HUES48 (cell line): Measurements from ENCODE around the gene KRTAP10-2.

ENCODE experiments used
- H3K27ac ChIP-seq: one replicate; pipeline ENCODE4 v1.7.0; 2013; ENCODE audit warnings: low read depth, low read length, inconsistent platforms
- H3K27me3 ChIP-seq: 2 replicates; pipeline ENCODE4 v1.6.1; 2013; ENCODE audit warnings: mild to moderate bottlenecking, low read length; ENCODE audit not compliant: control insufficient read depth, insufficient read depth
- H3K36me3 ChIP-seq: 2 replicates; pipeline ENCODE4 v1.6.1; 2013; ENCODE audit warnings: low read length; ENCODE audit not compliant: control insufficient read depth, insufficient read depth
- H3K4me1 ChIP-seq: 2 replicates; pipeline ENCODE4 v1.6.1; 2013; ENCODE audit warnings: mild to moderate bottlenecking, low read length; ENCODE audit not compliant: control insufficient read depth, insufficient read depth
- H3K4me3 ChIP-seq: 2 replicates; pipeline ENCODE4 v1.5.1; 2013; ENCODE audit warnings: mild to moderate bottlenecking, low read depth, low read length
- H3K9ac ChIP-seq: 2 replicates; pipeline ENCODE4 v1.6.1; 2013; ENCODE audit warnings: mild to moderate bottlenecking, low read depth, low read length, moderate library complexity
- H3K9me3 ChIP-seq: 2 replicates; pipeline ENCODE4 v1.6.1; 2013; ENCODE audit warnings: low read length; ENCODE audit not compliant: control insufficient read depth, insufficient read depth

The KRTAP10-2 gene

DNA sequence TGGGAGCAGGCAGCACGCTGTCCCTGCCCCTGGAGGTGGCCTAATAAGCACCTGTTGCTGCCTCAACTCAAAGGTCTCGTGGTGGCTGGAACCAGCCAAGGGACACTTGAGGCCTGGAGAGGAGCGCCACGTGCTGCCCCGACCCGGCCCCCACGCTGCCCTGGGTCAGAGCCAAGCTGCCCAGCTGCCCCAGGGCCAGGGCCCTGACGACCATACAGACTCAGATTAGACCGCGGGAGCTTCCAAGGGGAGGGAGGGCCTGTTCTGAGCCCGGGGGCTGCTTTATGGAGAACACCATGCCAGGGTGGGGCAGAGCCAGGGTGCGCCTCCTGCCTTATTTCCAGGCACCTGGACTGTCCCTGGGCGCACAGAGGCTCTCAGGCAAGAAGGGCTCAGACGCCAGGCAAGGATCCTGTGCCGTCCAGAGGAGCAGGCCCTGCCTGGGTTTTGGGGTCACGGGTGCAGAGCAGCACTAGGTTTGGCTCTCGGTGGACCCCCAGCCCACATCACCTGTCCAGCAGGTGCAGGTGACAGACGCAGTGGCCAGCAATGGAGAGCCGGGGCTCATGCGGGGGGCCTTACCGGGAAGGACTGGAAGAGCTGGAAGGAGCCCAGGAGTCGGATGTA, 29.9 kb downstream of the KRTAP10-2 start:
- Histone ChIP-seq H3K27me3 (no peaks in the 10 kb centered on the region), H3K36me3 (no peaks in the 10 kb centered on the region), H3K9ac (no peak overlapping the region; the same call in 1 of the 2 replicates), H3K27ac (no peak overlapping the region), H3K4me1 (no peaks in the 10 kb centered on the region), H3K4me3 (no peak overlapping the region), H3K9me3 (no peaks in the 10 kb centered on the region)

DNA sequence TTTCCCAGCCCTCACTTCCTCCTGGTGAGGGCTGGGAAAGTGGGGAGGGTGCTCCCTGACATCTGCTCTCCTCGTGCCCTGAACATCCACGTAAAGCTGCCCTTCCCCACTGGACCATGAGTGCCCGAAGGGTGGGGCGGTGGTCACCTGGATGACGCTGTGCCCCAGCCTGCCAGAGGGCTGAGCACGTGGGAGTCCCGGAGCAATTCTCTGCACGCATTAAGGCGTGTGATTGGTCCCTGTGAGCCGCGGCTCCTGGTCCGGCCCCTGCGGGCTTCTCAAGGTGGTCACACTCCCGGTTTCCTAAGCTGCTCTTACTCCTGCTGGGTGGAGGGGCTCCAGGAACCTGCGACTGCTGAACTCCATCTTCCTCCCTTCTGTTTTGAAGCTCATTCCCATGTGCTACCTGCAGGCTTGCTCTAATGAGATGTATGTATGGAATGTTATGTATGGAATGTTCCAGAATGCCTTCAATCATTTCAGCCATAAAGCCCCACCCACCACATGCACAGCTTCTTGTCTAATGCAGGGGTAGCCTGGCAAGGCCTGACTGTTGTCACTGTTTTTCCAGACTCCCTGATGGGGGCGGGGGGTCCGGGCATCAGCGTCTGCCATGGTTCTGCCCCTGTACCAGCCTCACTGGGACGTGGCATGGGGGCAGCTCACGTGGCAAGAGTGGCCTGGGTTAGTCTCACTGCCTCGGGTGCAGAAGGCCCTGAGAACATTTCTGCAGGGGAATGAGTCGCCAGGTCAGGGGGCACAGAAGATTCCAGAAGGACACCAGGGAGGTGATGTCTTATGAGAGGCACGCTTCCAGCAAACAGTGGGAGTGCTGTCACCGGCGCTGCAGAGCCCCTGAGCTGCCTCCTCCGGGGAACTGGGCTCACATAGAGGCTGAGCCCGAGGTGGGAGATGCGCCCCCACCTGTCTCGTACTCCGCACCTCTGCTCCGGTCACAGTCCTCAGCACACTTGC, 30.7 kb downstream of the KRTAP10-2 start:
- Histone ChIP-seq H3K36me3 (no peaks in the 10 kb centered on the region), H3K27ac (no peak overlapping the region), H3K9ac (no peak overlapping the region), H3K27me3 (no peaks in the 10 kb centered on the region), H3K4me1 (no peaks in the 10 kb centered on the region), H3K9me3 (no peaks in the 10 kb centered on the region), H3K4me3 (no peak overlapping the region)

DNA sequence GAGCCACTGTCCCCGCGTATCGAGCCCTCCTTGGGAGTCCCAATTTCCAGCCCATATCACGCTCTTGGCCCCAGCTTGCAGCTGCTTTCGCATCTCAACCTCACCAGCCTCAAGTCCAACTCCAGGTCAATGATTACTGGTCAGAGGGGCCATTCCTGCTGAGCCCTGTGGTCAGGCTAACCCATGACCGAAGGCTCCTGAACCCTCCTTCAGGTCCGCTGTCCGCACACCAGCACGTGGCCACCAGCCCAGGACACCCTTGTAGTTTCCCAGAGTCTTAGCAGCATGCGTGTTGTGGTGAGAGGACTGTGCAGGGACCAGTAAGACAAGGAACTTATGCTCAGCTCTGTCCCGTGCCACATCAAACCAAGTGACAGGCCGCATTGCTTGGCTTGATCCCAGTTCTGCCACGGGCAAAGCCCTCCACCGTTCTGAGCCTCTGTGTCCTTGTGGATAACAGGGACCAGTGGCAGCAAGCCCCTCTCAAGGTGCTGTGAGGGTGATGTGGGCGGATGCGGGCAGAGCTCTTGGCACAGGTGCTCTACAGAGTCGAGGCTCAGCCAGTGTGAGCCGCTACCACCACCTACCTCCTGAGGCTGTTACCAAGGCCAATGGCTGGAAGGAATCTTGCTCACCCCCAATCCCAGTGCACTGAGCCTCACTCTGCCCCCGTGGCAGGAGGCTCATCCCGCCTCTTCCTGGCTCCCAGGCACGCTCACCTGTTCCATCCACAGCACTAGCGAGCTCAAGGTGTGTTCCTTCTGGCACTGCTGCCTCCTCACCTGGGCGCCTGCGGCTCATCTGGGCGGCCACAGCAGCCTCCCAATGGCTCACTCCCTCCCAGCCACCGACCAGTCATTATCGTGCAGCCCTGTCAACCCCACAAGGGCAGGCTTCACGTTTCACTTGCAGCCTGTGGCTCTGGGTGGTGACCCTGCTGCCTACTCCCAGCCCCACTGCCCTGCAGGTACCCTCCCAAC, 31.7 kb downstream of the KRTAP10-2 start:
- no peaks in the 10 kb centered on the region for H3K9me3 ChIP-seq
- no peaks in the 10 kb centered on the region for H3K36me3 ChIP-seq
- H3K4me1 ChIP-seq, result no peaks in the 10 kb centered on the region
- no peak overlapping the region for H3K4me3 ChIP-seq
- no peak overlapping the region for H3K9ac ChIP-seq
- no peak overlapping the region for H3K27ac ChIP-seq
- H3K27me3 ChIP-seq, result no peaks in the 10 kb centered on the region

DNA sequence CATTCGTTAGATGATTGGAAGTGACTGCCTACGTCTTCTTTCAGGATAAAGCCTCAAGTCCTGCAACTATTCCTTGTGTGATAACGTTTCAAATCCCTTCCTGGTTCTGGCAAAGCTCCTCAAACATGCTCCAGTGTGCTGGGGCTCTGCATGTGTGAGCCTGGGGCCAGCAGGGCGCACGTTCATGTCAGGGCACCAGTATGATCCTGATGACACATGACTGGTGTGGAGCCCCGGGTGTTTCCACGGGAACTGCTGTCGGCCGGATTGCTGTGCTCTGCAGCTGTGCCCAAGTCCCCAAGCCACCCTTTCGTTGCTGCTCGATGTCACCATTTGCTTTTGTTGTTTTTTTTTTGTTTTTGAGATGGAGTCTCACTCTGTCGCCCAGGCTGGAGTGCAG, 32.6 kb downstream of the KRTAP10-2 start:
- no peak overlapping the region for H3K27ac ChIP-seq
- no peak overlapping the region for H3K9ac ChIP-seq
- H3K27me3 ChIP-seq, result no peaks in the 10 kb centered on the region
- no peak overlapping the region for H3K4me3 ChIP-seq
- no peaks in the 10 kb centered on the region for H3K4me1 ChIP-seq
- no peaks in the 10 kb centered on the region for H3K36me3 ChIP-seq
- no peaks in the 10 kb centered on the region for H3K9me3 ChIP-seq

DNA sequence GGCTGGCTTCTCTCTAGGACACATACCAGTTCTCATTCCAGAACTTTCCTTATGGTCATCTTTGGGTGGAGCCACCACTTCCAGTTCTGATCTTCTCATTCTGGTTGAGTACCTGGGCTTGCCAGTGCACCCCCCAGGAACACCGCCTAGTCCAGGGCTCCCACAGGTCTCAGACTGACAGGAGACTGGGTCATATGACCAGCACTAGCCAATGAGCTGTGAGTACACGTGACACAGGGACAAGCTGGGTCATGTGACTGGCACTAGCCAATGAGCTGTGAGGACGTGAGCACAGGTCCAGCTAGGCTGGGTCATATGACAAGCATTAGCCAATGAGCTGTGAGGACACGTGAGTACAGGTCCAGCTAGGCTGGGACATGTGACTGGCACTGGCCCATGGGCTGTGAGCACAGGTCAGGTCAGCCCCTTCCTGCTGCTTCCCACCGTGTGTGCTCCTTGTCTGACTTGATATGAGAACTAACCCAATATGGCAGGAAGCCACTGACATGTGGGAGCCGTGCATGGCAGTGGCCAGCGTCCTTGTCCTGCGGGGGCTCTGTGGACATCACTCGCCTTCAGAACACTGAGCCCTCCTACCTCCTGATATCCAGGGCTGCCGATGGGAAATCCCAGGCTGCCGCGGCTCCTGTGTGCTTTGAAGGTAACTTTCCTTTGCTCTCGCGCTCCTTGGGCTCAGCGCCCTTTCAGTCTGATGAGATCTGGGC, 34.0 kb downstream of the KRTAP10-2 start:
- H3K4me1 ChIP-seq, result no peaks in the 10 kb centered on the region
- no peaks in the 10 kb centered on the region for H3K36me3 ChIP-seq
- no peak overlapping the region for H3K4me3 ChIP-seq
- no peaks in the 10 kb centered on the region for H3K27me3 ChIP-seq
- no peaks in the 10 kb centered on the region for H3K9me3 ChIP-seq
- no peak overlapping the region for H3K9ac ChIP-seq
- H3K27ac ChIP-seq, result no peak overlapping the region

DNA sequence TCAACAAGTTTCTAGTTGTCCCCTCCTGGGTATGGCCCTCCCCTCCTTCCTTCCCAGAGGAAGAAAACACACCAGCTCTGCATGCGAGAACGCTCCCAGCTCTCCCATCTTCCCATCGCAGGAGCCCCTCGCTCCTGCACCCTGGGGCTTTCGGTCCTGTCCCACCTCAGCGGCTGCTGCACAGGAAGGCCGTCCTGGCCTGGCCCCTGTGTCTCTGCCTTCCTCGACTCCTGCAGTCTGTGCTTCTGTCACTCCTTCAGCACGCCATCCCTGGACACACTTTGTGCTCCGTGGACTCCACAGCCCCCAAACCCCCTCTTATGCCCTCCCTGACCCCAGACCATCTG, 34.5 kb downstream of the KRTAP10-2 start:
- Histone ChIP-seq H3K27me3 (no peaks in the 10 kb centered on the region), H3K4me3 (no peak overlapping the region), H3K27ac (no peak overlapping the region), H3K9ac (no peak overlapping the region), H3K9me3 (no peaks in the 10 kb centered on the region), H3K36me3 (no peaks in the 10 kb centered on the region), H3K4me1 (no peaks in the 10 kb centered on the region)

DNA sequence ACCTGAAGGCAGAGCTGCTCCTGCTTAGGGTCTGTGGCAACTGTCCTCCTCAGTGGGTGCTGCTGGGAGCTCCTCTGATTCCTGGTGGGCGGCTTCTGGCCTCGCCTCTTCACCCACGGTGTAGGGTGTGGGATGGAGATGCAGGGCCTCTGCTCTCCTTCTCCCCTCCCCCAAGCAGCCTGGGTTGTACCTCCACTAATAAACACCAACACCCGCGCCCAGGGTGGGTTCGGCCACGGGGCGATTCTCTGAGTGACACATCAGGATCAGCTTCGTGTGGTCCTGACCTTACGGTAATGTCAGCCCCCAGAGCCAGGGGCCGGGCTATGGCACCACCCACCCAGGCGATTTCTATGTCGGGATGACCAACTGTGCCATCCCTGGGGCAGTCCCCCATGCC, 35.0 kb downstream of the KRTAP10-2 start:
- Histone ChIP-seq H3K36me3 (no peaks in the 10 kb centered on the region), H3K4me3 (no peak overlapping the region), H3K9me3 (no peaks in the 10 kb centered on the region), H3K27me3 (no peaks in the 10 kb centered on the region), H3K9ac (no peak overlapping the region), H3K27ac (no peak overlapping the region), H3K4me1 (no peaks in the 10 kb centered on the region)

DNA sequence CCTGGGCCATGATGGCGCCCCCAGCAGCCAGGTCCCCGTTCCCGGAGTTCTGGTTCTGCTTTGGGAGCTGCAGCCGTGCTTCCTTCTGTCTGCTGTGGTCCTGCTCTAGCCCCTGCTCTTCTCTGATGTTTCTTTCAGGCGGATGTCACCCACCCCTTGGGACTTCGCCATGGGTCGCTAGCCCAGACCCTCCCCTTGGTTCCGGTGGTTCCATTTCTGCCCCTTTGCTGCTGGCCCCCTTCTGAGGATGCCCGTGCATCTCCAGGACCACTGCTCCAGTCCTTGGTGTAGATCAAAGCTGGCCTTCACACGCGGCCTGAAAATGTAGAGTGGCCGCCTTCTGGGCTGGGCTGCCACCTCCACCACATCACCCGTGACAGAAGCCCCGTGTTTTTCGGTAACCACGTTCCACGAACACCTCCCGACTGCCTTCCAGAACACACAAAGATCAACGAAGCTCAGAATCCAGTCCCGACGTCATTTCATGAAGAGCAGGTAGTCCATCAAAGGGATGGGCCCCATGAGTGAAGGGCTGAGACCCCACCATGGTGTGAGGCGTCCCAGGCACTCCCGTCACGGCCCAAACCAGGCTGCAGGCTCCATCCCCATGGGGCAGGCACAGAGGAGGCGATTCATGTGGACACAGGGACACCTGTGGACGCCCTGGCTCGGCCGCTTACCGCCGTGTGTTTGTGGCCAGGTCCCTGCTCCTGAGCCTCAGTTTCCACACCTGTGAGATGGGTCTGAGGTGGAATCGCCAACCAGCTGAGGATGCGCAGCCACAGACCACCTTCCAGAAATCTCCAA, 35.7 kb downstream of the KRTAP10-2 start:
- Histone ChIP-seq H3K4me1 (no peaks in the 10 kb centered on the region), H3K9ac (no peak overlapping the region), H3K27me3 (no peaks in the 10 kb centered on the region), H3K36me3 (no peaks in the 10 kb centered on the region), H3K27ac (no peak overlapping the region), H3K9me3 (no peaks in the 10 kb centered on the region), H3K4me3 (no peak overlapping the region)

DNA sequence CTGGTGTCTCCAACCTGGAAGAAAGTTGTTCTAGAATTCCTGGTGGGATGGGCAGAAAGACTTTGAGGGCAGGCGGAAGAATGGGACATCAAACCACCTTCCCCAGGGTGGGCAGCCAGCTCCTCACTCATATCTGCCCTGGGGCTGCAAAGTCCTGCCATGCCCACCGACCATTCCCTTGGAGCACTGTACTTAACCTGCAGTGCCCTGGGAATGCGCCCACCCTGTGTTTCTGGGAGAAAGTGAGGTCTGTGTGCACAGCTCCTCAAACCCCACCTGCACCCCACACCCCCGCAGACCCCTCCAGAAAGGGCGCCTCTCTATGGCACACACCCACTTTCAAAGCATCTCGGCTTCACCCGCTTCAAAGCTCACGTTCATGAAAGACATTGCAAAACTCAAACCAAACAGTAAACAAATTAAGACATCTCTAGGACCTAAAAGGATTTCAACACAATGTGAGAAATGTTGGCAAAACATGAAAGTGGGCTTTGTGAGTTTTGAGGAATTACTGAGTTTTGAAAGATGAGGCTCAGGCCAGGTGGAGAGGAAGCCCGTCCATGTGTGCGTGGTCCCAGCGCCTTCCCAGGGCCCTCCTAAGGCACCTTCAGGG, 36.5 kb downstream of the KRTAP10-2 start:
- Histone ChIP-seq H3K27me3 (no peaks in the 10 kb centered on the region), H3K36me3 (no peaks in the 10 kb centered on the region), H3K27ac (no peak overlapping the region), H3K9me3 (no peaks in the 10 kb centered on the region), H3K4me1 (no peaks in the 10 kb centered on the region), H3K4me3 (no peak overlapping the region), H3K9ac (no peak overlapping the region)
